Measurements from ENCODE around the gene GSN. TPM values are rescaled to one million over a fixed set of nuclear protein-coding genes. Genes with fewer than 3 reads are reported as not detected.

GSN gene
- total RNA-seq, 1 experiment from 2014 or later, result 21.9 TPM

DNA sequence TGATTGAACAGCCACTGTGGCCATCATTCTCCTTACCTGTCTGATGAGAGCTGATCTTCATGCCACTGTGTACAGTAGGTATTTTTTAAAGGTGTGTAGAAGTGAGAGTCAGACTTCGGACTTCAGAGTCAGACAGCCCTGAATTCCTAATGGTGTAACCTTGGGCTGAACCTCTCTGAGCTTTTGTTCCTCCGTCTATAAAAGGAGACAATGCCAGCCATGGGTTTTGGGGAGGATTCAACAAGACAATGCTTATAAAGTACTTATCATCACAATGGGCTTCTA is 18.7 kb downstream of the GSN start:
- Mint-ChIP-seq H3K27ac (ENCODE audit: low read depth, unreplicated experiment) (peak overlapping the region; percentile 80), H3K9me3 (ENCODE audit: unreplicated experiment) (no peaks in the 10 kb centered on the region), H3K36me3 (ENCODE audit: insufficient read depth, unreplicated experiment) (peaks cover 4% of the 10 kb centered on the region), H3K4me3 (ENCODE audit: unreplicated experiment) (peak overlapping the region; percentile 32), H3K4me1 (ENCODE audit: insufficient read depth, unreplicated experiment) (peaks cover 75% of the 10 kb centered on the region), H3K27me3 (ENCODE audit: insufficient read depth, unreplicated experiment) (no peaks in the 10 kb centered on the region)
- no peak for DNase-seq (ENCODE audit: unreplicated experiment)
- POLR2A ChIA-PET, result interaction anchor here (0.6 to 5.9 kb wide), 26 partner anchors 9 to 754 kb away, joined by 3 to 70 read pairs (median 5); partner anchors contain the start of genes GSN and RAB14
- intact Hi-C loops (cut with micrococcal nuclease), result loop anchor here (2.0 kb wide), 1 partner anchor 74 kb away; no protein-coding TSS in a partner anchor
- CTCF ChIA-PET, result interaction anchor here (0.9 to 6.2 kb wide), 6 partner anchors 8 to 115 kb away, joined by 3 to 53 read pairs (median 20); partner anchors contain the start of gene GSN
- BruUV-seq (replicated peaks), result no TSS peak
- TF ChIP-seq CTCF (IDR thresholded peaks at IDR 0.05; ENCODE audit: unreplicated experiment), result no peak

DNA sequence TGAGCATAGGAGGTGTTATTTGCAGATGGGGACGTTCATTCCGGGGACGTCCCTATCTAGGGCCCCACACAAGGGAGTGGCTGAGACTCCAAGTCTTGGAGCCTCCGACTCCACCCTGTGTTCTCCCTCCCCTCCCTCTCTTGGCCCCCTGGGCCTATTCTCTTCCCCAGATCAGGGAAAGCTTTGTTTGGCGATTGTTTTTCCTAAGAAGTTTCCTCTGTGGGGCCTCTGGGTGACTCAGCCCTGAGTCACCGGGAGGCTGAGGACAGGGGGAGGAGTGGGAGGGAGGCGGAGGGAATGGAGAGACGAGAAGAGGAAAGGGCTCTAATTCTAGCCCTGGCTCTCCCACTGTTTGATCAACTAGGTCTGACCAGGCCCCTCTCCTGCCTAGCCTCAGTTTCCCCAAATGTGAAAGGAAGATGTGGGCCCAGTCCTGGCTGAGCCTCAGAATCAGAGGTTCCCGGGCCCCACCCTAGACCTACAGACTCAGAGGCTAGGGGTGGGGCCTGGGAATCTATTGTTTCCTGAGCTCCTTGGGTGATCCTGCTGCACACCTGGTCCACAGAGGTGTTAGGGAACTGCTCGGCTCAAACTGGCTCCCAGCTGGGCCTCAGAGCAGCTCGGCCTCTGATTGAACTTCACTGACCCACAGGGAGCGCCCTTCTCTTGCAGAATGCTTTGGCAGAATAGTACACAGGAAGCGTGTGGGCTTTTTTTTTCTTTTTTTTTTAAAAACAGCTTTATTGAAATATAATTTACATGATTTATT is 19.2 kb downstream of the GSN start:
- TF ChIP-seq CTCF (IDR thresholded peaks at IDR 0.05; ENCODE audit: unreplicated experiment), result peak; percentile 14

DNA sequence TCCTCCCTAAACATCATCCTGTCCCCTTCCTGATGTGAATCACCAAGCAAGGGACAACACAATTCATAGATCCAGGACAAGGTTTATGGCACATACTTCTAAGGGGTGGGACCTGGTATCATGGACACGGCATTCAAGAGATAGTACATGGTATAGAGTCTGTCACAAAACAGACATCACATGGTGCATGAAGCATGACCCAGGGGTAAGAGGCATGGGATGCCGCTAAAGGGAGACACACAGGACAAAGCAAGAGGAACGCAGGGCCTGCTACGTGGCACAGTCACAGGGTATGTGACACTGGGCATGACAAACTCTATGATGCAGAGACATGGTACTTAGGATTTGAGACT is 20.7 kb downstream of the GSN start:
- no peak for TF ChIP-seq CTCF (IDR thresholded peaks at IDR 0.05; ENCODE audit: unreplicated experiment)
- Mint-ChIP-seq H3K4me3 (ENCODE audit: unreplicated experiment) (peak overlapping the region; percentile 38), H3K27me3 (ENCODE audit: insufficient read depth, unreplicated experiment) (no peaks in the 10 kb centered on the region), H3K27ac (ENCODE audit: low read depth, unreplicated experiment) (peak overlapping the region; percentile 80), H3K4me1 (ENCODE audit: insufficient read depth, unreplicated experiment) (peaks cover 55% of the 10 kb centered on the region), H3K36me3 (ENCODE audit: insufficient read depth, unreplicated experiment) (peaks cover 4% of the 10 kb centered on the region), H3K9me3 (ENCODE audit: unreplicated experiment) (no peaks in the 10 kb centered on the region)
- DNase-seq (ENCODE audit: unreplicated experiment), result no peak
- intact Hi-C loops (cut with micrococcal nuclease), result no loop called here
- POLR2A ChIA-PET, result interaction anchor here (0.6 to 5.9 kb wide), 9 partner anchors 11 to 87 kb away, joined by 3 to 70 read pairs (median 6); partner anchors contain the start of genes GSN and RAB14
- CTCF ChIA-PET, result interaction anchor here (0.5 to 6.2 kb wide), 15 partner anchors 10 to 1654 kb away, joined by 3 to 53 read pairs (median 5); partner anchors contain the start of gene GSN
- no TSS peak for BruUV-seq (replicated peaks)

More for the DNA sequence above, 19.2 kb downstream of the GSN start:
- ChIA-PET POLR2A (interaction anchor here (0.6 to 5.9 kb wide), 28 partner anchors 9 to 755 kb away, joined by 3 to 70 read pairs (median 6); partner anchors contain the start of genes GSN and RAB14), CTCF (interaction anchor here (0.5 to 6.2 kb wide), 18 partner anchors 9 to 326 kb away, joined by 3 to 53 read pairs (median 4); partner anchors contain the start of genes GSN and RAB14)
- Mint-ChIP-seq H3K4me1 (ENCODE audit: insufficient read depth, unreplicated experiment) (peaks cover 70% of the 10 kb centered on the region), H3K27ac (ENCODE audit: low read depth, unreplicated experiment) (peak overlapping the region; percentile 80), H3K27me3 (ENCODE audit: insufficient read depth, unreplicated experiment) (no peaks in the 10 kb centered on the region), H3K4me3 (ENCODE audit: unreplicated experiment) (peak overlapping the region; percentile 32), H3K9me3 (ENCODE audit: unreplicated experiment) (no peaks in the 10 kb centered on the region), H3K36me3 (ENCODE audit: insufficient read depth, unreplicated experiment) (peaks cover 4% of the 10 kb centered on the region)
- BruUV-seq (replicated peaks), result no TSS peak
- peak; percentile 99 for DNase-seq (ENCODE audit: unreplicated experiment)
- intact Hi-C loops (cut with micrococcal nuclease), result loop anchor here (1.0 to 2.0 kb wide), 2 partner anchors 33 to 74 kb away; no protein-coding TSS in a partner anchor

DNA sequence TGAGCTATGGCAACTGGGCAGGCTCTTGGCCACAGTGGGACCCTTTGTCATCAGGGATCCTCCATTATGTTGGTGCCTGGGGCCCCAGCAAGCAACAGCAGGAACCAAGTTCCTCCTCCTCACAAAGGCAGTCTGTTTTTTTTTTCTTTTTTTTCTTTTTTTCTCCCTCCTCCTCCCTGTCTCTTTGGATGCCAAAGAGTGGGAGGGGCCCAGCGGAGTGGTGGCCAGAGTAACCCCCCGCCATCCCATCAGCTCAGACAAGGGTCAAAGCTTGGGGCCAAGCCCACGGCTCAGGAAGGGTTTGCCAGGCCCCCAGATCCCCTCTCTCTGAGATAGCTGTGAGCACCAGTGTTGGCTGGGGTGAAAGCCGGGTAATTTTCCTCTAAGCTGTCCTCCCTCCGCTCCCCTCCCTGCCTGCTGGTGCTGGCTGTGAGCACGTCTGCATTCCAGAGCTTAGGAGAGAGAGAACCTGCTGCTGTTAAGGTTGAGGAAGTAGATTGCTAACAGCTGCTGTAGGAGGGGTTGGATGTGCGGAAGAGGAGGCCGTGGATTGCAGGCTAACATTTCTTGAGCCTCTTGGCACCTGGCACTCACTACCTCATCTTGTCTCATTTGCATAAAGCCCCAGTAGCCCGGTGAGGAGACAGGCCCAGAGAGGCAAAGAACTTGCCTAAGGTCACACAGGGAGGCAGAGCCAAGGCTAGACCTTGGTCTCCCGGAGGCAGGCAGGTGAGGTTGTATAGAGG is 21.2 kb downstream of the GSN start:
- POLR2A ChIA-PET, result interaction anchor here (1.2 to 5.9 kb wide), 8 partner anchors 11 to 84 kb away, joined by 3 to 70 read pairs (median 6); partner anchors contain the start of gene GSN
- H3K27me3 Mint-ChIP-seq (ENCODE audit: insufficient read depth, unreplicated experiment), result no peaks in the 10 kb centered on the region
- no peaks in the 10 kb centered on the region for H3K9me3 Mint-ChIP-seq (ENCODE audit: unreplicated experiment)
- TF ChIP-seq CTCF (IDR thresholded peaks at IDR 0.05; ENCODE audit: unreplicated experiment), result no peak
- peak overlapping the region; percentile 38 for H3K4me3 Mint-ChIP-seq (ENCODE audit: unreplicated experiment)
- DNase-seq (ENCODE audit: unreplicated experiment), result no peak
- CTCF ChIA-PET, result interaction anchor here (0.5 to 6.2 kb wide), 13 partner anchors 11 to 306 kb away, joined by 3 to 53 read pairs (median 6); partner anchors contain the start of genes GSN and RAB14
- H3K36me3 Mint-ChIP-seq (ENCODE audit: insufficient read depth, unreplicated experiment), result peaks cover 4% of the 10 kb centered on the region
- BruUV-seq (replicated peaks), result no TSS peak
- peak overlapping the region; percentile 80 for H3K27ac Mint-ChIP-seq (ENCODE audit: low read depth, unreplicated experiment)
- intact Hi-C loops (cut with micrococcal nuclease), result no loop called here
- peaks cover 49% of the 10 kb centered on the region for H3K4me1 Mint-ChIP-seq (ENCODE audit: insufficient read depth, unreplicated experiment)

All from MCF 10A (cell line).